Measurements from ENCODE around the gene CCDC134. TPM values are rescaled to one million over a fixed set of nuclear protein-coding genes. Genes with fewer than 3 reads are reported as not detected.

CCDC134 gene
- total RNA-seq, 1 donor from 2014 or later = 13.2 TPM

DNA sequence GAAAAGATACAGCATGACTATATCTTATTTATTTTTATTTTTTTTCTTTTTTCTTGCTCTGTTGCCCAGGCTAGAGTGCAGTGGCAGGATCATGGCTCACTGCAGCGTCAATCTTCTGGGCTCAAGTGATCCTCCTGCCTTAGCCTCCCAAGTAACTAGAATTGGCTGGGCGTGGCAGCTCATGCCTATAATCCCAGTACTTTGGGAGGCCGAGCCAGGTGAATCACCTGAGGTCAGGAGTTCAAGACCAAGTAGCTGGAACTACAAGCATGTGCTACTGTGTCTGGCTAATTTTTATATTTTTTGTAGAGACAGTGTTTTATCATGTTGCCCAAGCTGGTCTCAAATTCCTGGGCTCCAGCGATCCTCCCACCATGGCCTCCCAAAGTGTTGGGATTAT is 28.3 kb upstream of the CCDC134 start:
- H3K4me3 Mint-ChIP-seq = no peak overlapping the region
- H3K9me3 Mint-ChIP-seq = no peaks in the 10 kb centered on the region
- no peaks in the 10 kb centered on the region for H3K36me3 Mint-ChIP-seq (ENCODE audit: low read depth)
- intact Hi-C loops (cut with micrococcal nuclease) = no loop called here
- ChIA-PET CTCF (no interaction called here), POLR2A (no interaction called here)
- ATAC-seq (ENCODE audit: low read depth) (no peak), DNase-seq (no peak)
- TF ChIP-seq, protein P1, sequence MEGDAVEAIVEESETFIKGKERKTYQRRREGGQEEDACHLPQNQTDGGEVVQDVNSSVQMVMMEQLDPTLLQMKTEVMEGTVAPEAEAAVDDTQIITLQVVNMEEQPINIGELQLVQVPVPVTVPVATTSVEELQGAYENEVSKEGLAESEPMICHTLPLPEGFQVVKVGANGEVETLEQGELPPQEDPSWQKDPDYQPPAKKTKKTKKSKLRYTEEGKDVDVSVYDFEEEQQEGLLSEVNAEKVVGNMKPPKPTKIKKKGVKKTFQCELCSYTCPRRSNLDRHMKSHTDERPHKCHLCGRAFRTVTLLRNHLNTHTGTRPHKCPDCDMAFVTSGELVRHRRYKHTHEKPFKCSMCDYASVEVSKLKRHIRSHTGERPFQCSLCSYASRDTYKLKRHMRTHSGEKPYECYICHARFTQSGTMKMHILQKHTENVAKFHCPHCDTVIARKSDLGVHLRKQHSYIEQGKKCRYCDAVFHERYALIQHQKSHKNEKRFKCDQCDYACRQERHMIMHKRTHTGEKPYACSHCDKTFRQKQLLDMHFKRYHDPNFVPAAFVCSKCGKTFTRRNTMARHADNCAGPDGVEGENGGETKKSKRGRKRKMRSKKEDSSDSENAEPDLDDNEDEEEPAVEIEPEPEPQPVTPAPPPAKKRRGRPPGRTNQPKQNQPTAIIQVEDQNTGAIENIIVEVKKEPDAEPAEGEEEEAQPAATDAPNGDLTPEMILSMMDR (IDR thresholded peaks at IDR 0.05) = no peak
- no peaks in the 10 kb centered on the region for H3K27me3 Mint-ChIP-seq
- no peak overlapping the region for H3K27ac Mint-ChIP-seq
- peaks cover 3% of the 10 kb centered on the region for H3K4me1 Mint-ChIP-seq

DNA sequence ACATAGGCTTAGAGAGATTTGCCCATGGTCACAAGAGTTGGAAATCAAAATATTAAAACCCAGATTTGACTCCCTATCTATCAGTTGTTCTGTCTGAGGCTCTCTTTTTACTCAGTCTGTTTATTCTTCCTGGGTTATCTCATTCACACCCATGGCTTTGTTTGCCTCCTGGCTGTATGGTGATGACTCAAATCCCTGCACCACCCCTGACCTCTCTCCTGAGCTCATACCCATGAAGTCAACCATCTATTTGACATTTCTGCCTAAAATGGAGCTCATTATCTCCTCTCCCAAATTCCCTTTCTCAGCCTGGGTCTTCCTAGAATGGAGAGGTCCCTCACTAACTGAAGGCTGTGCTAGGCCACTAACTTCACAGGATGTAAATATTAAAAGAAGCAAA is 27.8 kb upstream of the CCDC134 start:
- intact Hi-C loops (cut with micrococcal nuclease) = no loop called here
- no peak for DNase-seq
- no peak for ATAC-seq (ENCODE audit: low read depth)
- H3K4me3 Mint-ChIP-seq = no peak overlapping the region
- ChIA-PET POLR2A (no interaction called here), CTCF (no interaction called here)
- H3K36me3 Mint-ChIP-seq (ENCODE audit: low read depth) = no peaks in the 10 kb centered on the region
- TF ChIP-seq, protein P1 (IDR thresholded peaks at IDR 0.05) = no peak
- H3K4me1 Mint-ChIP-seq = peaks cover 3% of the 10 kb centered on the region
- H3K27me3 Mint-ChIP-seq = no peaks in the 10 kb centered on the region
- no peaks in the 10 kb centered on the region for H3K9me3 Mint-ChIP-seq
- H3K27ac Mint-ChIP-seq = no peak overlapping the region

DNA sequence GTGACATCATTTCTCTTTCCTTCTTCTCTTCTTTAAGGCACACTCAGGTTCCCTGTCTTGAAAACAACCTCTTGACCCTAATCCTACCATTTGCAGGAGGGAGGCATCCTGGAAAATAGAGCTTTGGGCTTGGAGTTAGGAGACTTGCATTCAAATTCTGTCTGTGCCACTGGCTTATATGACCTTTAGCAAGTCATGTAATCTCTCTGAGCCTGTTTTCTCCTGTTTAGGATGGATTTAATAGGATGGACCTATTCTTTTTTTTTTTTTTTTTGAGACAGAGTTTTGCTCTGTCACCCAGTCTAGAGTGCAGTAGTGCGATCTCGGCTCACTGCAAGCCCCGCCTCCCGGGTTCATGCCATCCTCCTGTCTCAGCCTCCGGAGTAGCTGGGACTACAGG is 25.1 kb upstream of the CCDC134 start:
- ChIA-PET POLR2A (interaction anchor here (0.6 to 2.2 kb wide), 3 partner anchors 25 to 1434 kb away, joined by 4 to 7 read pairs (median 5); partner anchors contain the start of gene CCDC134), CTCF (no interaction called here)
- H3K4me1 Mint-ChIP-seq = peaks cover 6% of the 10 kb centered on the region
- ATAC-seq (ENCODE audit: low read depth) (no peak), DNase-seq (no peak)
- no peaks in the 10 kb centered on the region for H3K9me3 Mint-ChIP-seq
- H3K27ac Mint-ChIP-seq = no peak overlapping the region
- TF ChIP-seq, protein P1 (IDR thresholded peaks at IDR 0.05) = no peak
- H3K36me3 Mint-ChIP-seq (ENCODE audit: low read depth) = no peaks in the 10 kb centered on the region
- intact Hi-C loops (cut with micrococcal nuclease) = no loop called here
- no peaks in the 10 kb centered on the region for H3K27me3 Mint-ChIP-seq
- H3K4me3 Mint-ChIP-seq = no peak overlapping the region

DNA sequence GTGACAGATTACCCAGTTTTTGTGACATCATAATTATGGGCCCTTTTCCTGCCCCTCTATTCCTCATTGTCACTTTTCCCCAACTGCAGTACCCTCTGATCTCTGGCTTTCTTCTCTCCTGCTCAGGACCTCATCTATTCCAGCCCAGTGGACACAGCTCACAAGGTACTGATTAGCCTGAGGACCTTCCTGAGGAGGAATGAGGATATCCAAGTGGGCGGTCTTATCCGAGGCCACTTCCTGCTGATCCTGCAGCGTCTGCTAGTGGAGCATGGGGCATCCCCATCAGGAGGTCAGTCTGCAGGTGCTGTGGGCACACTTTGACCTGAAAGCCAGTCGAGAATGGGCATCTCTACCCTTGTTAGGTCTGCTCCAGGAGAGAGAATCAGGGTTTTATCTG is 24.5 kb upstream of the CCDC134 start:
- no peak overlapping the region for H3K27ac Mint-ChIP-seq

DNA sequence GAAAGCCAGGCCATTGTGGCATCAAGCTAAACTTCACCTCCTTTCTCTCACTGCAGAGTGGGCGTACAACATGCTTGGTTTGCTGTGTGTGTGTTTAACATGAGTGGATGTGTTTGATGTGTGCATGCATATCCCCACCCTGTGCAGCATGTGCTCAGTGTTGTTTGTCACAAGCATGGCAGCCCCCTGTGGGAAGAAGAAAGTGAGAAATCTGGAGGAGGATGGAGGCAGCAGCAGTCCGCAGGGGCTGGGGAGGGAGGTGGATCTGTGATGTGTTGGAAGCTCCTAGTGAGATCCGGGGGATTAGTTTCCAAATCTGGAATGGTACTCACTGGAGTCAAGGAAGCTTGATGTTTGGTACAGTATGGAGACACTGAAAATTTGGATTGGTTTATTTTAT is 24.1 kb upstream of the CCDC134 start:
- H3K27ac Mint-ChIP-seq = no peak overlapping the region
- POLR2A ChIA-PET = interaction anchor here (0.6 to 2.2 kb wide), 2 partner anchors 24 to 45 kb away, joined by 3 to 7 read pairs; partner anchors contain the start of gene CCDC134
- CTCF ChIA-PET = no interaction called here
- H3K4me3 Mint-ChIP-seq = no peak overlapping the region
- DNase-seq = no peak
- intact Hi-C loops (cut with micrococcal nuclease) = no loop called here
- TF ChIP-seq, protein P1 (IDR thresholded peaks at IDR 0.05) = no peak
- peaks cover 16% of the 10 kb centered on the region for H3K4me1 Mint-ChIP-seq
- no peaks in the 10 kb centered on the region for H3K36me3 Mint-ChIP-seq (ENCODE audit: low read depth)
- H3K9me3 Mint-ChIP-seq = no peaks in the 10 kb centered on the region
- H3K27me3 Mint-ChIP-seq = no peaks in the 10 kb centered on the region
- ATAC-seq (ENCODE audit: low read depth) = no peak

More for the DNA sequence above, 24.5 kb upstream of the CCDC134 start:
- POLR2A ChIA-PET = interaction anchor here (2.2 kb wide), 1 partner anchor 25 kb away, joined by 7 read pairs; the partner anchor contains the start of gene CCDC134
- no peaks in the 10 kb centered on the region for H3K36me3 Mint-ChIP-seq (ENCODE audit: low read depth)
- no peak overlapping the region for H3K4me3 Mint-ChIP-seq
- H3K27me3 Mint-ChIP-seq = no peaks in the 10 kb centered on the region
- TF ChIP-seq, protein P1 (IDR thresholded peaks at IDR 0.05) = no peak
- DNase-seq (no peak), ATAC-seq (ENCODE audit: low read depth) (no peak)
- intact Hi-C loops (cut with micrococcal nuclease) = no loop called here
- no peaks in the 10 kb centered on the region for H3K9me3 Mint-ChIP-seq
- H3K4me1 Mint-ChIP-seq = peaks cover 12% of the 10 kb centered on the region
- CTCF ChIA-PET = no interaction called here

All from activated B cell treated with CpG ODN at 0.5 μM for 24 hours (primary cell).